HL-60/S4 (cell line): ENCODE data around the gene CTSE.

Source experiments
- in situ Hi-C: fragments of 300-500 bp; cut with MboI; formaldehyde crosslinking; loops from 2 replicates; pipeline ENCODE4 v1.14.3; 2022; ENCODE audit warnings: low sequenced_read_pairs

CTSE gene

DNA sequence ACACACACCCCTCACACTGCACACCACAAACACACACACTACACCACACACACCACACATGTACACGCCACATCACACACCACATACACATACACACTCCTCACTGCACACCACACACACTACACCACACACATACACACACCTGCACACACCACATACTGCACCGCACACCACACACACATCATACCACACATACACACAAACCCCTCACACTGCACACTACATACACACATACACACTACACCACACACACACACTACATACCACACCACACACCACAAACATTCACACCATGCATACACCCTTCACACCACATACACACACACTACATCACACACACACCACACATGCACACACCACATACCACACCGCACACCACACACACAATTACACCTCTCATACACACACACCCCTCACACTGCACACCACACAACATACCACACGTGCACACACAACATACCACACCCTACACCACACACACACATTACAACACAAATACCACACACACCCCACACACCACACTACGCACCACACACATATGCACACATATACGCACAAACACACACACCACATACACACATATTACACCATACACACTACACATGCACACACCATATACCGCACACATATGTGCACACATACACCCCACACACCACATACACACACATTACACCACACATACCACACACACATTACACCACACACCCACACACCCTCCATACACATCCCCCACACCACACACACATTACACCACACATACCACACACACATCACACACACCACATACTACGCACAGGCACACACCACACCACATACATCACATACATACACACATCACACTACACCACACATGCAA, 50.1 kb downstream of the CTSE start:
- in situ Hi-C loops, result no loop called here

DNA sequence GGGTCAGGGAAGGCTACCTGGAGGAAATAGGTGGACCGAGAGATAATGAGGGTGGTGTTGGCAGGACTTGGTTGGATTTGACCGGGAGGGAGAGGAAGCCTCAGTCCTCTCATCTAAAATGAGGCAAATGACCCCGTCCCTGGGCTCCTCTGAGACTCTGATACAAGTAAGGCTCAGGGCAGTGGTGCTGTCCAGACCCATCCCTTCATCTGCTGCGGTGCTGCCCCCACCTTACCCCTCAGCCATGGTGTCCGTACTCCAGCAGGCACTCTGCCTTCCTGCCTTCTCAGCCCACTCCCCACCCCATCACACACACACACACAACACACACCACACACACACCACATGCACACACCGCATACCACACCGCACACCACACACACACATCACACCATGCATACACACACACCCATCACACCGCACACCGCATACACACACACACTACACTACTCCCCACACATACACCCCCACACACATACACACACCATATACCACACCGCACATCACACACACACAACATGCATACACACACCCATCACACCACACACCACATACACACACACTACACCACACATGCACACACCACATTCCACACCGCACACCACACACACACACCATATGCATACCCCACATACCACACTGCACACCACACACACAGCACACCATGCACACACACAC, 51.1 kb downstream of the CTSE start:
- in situ Hi-C loops, result no loop called here

DNA sequence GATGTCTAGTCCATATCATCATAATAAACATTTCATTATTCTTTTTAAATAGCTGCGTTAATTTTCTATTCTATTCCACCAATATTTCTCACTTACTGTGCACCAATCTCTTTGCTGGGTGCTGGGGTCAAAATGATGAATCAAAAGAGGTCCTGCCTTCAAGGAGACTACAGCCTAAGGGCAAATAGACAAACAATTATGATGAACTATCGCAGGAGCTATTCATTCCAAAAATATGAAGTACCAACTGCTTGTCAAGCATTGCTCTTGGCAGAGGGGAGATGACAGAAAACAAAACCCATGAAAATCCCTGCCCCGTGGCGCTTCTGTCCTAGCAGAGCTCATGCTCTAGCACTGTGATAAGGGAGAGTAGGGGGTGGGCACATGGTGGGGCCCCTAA, 51.6 kb downstream of the CTSE start:
- in situ Hi-C loops, result no loop called here

DNA sequence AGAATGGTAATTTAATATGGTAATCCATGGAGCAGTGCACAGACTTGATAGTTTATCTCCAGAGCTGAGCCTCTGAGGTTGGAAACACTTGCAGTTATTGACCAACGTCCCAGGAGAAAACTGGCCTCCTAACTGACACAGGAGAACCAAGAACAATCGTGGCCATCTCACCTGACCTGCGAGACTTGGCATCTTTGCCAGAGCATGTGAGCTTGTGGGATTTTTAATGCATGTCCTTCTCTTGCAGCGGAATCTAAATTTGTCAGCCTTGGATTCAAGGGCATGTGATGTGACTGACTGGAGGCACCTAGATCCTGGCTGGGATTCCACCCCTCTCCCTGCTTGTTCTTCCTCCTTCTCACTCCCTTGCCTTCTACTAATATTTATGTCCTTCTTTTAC, 52.6 kb downstream of the CTSE start:
- in situ Hi-C loops, result no loop called here

DNA sequence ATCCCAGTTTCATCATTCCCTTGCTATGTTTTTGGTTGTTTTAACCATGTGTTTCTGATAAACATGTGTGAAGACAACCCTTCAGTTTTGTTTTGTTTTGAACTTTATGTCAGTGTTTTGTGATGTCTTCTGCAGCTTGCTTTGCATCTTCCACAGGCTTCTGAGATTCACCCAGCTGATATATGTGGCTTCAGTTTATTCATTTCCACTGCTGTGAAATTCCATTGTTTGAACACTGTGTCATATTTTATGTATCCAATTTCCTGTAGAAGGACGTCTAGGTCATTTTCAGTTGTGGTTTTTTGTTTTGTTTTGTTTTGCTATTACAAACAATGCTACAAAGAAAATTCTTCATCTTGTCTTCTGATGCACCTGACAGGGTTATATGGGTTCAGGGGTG, 53.2 kb downstream of the CTSE start:
- in situ Hi-C loops, result no loop called here

DNA sequence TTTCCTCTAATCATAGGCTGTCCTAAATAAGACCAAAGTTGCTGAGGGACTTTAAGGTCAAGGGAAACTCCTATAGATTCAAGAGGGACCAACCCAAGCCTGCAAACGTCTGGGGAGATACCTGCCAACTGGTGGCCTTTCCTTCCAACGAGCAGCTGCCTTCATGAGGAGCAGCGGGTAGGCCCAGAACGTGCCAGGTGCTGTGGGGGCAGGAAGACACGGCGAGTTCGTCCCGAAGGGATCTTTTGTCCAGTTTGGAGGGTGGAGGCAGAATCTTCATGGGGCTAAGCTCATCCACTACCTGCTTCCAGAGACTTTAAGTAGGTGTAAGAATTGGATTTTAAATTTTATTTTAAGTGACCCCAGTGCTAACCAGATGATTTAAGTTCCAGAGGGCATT, 54.5 kb downstream of the CTSE start:
- in situ Hi-C loops, result no loop called here

DNA sequence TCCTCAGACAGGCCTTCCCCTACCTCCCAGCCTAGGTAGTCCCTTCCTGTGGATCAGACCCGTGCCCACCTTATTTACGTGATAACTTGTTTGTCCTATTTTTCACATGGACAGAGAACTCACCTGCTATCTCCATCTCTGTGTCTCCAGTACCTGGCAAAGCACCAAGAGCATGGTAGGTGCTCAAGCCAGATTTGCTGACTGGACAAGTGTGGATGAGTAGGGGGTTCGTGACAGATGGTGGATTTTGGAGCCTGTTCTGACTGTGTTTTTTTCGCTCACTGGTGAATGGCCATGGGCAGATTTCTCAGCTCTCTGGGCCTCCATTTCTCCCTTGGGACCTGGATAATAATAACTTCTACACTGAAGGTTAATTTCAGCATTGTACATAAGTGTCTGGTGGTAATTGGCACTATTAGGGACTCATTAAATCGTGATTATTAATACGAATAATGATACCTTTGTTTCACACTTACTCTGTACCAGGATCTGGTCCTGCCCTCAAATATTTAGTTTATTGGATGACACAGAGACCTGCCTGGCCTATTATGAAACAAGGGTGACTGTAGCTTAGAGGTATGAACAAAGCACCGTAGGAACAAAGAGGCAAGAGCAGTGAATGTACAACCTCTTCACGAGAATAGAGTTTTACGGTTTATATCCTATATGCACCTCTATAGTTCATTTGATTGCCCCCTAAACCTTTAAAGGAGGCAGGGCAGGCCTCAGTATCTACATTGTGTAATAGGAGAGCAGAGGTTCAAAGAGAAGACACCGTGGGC, 56.0 kb downstream of the CTSE start:
- in situ Hi-C loops, result no loop called here

DNA sequence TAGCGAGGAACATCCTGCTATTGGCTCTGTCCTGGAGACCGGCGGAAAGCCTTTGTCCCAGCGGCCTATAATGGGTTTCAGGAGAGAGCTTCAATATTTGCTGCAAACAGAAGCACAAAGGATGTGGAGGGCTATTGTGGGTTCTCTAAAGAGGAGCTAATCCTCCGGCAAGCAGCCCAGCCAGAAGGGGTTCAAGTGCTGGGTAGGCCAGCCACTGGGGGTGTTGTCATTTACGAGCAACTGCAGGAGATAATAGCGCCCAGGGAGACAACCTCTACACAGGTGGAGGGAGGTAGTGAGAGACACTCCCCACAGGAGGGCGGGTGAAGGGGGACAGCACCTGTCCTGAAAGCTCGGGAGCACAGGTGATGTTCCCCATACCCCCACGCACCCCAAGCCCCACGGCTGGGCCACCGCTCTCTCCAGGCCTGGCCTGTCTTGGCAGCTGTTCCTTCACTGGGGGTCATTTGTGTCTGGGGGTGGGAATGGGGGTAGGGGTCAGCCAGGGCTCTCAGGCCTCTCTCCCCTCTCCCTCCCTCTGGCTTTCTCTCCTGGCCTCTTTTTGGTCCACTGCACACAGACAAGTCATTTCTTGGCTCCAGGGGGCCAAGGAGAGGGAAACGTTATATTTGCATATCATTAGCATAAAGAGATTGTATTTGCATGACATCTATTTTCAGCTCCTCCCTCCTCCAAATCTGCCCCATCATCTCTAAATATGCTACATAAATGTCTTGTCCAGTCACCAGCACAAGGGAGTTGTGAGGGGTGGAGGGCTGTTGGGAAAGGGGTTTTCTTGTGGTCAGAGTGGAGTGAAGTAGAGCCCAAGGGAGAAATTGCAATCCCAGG, 58.4 kb downstream of the CTSE start:
- in situ Hi-C loops, result no loop called here

DNA sequence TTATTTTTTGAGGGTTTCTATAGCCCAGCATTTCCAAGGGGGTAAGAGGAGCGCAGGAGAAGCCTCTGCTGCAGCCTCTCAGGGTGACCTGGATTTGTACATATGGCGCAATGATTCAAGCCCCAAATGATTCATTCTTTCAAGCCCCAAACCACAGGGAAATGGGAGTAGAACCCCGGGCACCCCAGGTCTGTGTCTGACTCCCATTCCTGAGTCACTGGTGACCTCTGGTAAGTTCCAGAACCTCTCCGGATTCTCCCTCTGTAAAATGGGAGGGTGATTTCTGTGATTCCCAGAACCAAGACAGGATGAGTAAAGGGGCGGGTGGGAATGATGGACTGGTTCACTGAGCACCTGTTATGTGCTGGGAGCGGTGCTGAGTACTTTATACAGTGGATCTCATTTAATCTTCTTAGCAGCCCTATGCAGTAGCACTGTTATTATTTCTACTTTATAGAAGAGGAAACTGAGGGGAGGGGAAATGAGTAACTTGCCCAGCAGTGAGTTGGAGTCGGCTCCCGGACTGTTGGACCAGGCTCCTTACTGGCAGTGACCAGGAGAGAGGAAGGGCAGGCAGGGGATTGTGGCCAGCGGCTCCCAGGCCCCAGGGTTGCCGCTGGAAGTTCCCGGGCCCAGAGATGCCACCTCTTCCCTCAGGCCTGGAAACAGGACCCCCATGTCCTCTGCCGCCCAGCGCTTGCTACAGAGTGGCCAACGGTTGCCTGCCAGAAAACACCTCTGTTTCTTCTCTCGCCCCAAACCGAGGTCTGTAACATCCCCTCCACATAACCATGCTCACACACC, 60.1 kb downstream of the CTSE start:
- in situ Hi-C loops, result loop anchor here (5.0 kb wide), 1 partner anchor 36 kb away; no protein-coding TSS in a partner anchor

DNA sequence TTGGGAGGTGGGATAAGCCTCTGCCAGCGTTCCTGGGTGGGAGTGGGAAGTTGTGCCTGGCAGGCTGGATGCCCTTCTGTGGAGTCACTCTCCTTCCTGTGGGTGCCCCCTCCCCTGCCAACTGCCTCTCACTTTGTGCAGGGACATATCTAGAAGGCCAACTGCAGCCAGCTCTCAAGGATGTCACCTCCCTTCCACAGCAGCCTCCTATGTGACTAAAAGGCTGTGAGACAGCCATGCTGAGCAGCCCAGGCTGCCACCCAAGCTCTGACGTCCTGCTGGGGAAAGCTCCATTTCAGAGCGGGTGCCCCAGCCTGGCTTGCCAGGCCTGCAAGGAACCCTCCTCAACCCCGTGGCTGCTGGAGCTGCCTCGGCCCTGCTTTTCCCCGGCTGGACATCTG, 60.9 kb downstream of the CTSE start:
- in situ Hi-C loops, result loop anchor here (5.0 kb wide), 1 partner anchor 36 kb away; no protein-coding TSS in a partner anchor

DNA sequence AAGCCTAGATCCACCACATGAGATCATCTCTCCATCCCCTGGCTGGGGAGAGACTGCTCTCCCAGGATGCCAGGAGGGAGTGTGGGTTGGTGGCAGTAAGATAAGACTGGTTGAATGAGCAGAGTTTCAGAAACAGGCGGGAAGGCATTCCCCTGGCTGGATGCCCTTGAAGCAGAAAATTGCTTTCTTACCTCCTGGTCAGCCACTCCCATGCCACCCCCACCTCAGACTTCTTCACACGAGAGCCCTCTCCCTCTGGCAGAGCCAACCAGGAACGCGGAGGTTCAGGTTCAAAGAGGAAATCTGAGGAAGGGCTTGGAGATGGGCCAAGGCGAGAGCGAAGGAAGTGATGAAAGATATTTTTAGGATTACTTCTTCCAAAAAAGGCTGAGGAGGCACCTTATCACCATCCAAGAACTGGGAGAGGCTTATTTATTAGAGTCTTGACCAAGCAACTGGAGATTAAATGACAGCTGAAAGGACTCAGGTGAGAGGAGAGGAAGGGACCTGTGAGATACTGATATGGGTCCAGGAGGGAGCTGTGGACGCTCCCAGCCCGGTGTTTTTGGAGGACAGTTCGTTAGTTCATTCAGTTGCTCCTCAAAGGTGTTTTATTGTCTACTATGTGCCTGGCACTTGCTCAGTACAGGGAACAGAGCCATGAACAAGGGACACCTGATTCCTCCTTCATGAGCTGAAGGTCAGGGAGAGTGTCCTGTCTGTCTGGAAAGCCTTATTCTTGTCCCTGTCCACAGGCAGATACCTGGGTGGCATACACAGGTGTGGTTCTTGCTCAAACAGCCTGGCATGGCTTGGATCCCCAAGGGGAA, 61.5 kb downstream of the CTSE start:
- in situ Hi-C loops, result loop anchor here (5.0 kb wide), 1 partner anchor 35 kb away; no protein-coding TSS in a partner anchor

DNA sequence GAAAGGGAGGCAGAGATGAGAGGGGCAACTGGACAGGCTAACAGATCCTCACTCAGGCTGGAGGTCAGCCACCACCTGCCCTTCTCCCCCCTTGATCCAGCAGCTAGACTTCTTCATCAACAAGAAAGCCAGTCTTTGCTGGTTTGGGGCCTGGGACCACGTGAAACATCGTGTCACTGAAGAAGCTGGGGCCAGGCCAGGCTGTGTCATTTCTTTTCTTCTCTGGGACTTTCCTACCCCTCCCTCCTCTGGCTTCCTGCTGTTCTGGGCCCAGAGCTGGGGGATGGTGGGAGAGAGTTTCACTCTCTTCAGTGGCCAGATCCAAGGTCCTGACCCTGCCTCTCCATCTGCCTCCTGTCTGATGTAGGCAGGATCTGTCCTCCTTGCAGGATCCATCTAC, 62.3 kb downstream of the CTSE start:
- in situ Hi-C loops, result loop anchor here (5.0 kb wide), 1 partner anchor 34 kb away; no protein-coding TSS in a partner anchor

DNA sequence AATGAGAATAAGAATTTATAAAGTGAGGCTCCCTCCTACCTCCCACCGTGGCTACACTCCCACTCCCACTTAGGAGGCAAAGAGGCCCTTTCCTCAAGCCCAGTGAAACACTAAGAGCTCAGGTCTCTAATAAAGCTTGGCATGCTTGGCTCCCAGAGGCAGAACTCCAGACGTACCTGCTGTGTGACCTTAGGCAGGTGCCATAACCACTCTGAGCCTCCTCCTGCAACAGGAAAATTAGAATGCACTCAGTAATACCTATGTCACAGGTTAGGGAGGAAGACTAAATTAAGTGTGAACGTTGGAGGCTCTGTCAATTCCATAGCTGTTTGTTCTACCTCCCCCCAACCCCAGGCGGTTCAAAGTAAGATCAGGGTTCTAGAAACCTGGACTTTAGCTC, 63.9 kb downstream of the CTSE start:
- in situ Hi-C loops, result loop anchor here (5.0 kb wide), 1 partner anchor 32 kb away; no protein-coding TSS in a partner anchor
